ENCODE measurements around the gene CYSTM1.
A peak's percentile ranks its signal among the peaks of the same experiment; 100 is the strongest.
"Not testable (repeated sequence)": the region's sequence is repeated elsewhere in the genome, so short reads cannot be mapped to it uniquely, and the experiment has no call there.

The CYSTM1 gene

DNA sequence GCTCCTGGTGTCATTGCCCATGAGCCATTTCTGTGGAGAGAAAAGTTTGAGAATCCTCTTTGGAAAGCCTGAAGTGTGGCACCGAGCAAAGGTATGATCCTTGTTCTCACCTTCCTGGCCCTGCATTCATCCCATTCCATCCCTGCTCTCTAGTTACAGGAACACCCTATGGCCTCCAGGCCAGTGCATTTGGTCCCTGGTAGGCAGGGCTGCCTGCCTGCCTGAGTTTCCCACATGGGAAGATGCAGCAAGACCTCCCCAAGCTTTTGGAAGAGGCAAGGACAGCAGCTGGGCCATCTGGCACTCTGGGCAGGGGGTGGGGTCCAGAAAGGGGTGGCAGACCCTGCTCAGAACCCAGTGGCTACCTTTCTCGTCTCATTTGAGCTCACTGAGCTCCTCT, 24.8 kb upstream of the CYSTM1 start:
- DNase-seq (ENCODE audit: low read depth): no peak

GRCh38 chr5:140151144-140152021, 23.6 kb upstream of the CYSTM1 start:
- DNase-seq (ENCODE audit: low read depth): no peak

DNA sequence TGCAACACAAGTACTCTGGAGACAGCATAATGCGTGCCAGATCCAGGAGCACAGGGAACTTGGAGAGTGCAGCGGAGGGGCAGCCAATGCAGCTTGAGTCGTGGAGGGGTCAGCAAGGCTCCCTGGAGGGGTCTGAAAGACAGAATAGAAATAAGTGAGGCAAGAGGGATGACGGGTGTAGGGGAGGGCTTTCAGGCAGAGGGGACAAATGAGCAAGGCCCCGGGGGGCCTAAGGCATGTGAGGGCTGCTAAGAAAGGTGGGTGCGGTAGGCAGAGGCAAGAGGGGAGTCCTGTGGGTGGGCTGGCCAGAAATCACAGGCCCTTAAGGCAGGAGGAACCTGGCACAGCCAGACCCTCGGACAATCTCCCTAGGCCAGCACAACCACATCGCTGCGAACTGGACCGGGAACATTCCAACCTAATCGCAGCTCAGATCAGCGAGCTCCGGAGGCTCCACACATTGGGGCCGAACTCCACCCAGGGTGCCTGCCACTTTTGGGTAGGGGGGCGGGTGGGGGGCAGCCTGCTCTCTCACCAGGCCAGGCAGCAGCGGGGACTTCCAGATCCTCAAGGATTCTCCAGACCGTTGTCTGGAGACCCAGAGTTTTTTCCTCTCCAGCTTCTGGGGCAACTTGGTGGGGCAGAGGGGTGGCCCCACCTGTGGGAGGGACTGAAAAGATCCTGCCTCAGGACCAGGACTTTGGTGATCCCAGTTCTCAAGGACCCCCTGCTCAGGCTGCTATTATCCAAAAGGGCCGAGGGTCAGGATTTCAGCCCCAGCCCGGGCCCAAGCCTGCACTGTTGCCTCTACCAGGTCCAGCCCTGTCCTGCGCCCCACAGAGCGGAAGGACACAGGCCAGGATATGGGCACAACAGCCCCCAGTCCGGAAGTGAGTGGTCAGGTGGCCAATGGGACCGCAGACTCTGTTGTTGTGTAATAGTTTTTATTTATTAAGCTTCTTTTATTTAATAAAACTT, 22.7 kb upstream of the CYSTM1 start:
- no peak for DNase-seq (ENCODE audit: low read depth)

GRCh38 chr5:140153255-140153654, 21.7 kb upstream of the CYSTM1 start:
- no peak for DNase-seq (ENCODE audit: low read depth)

GRCh38 chr5:140153905-140154304, 21.1 kb upstream of the CYSTM1 start:
- DNase-seq (ENCODE audit: low read depth): no peak

DNA sequence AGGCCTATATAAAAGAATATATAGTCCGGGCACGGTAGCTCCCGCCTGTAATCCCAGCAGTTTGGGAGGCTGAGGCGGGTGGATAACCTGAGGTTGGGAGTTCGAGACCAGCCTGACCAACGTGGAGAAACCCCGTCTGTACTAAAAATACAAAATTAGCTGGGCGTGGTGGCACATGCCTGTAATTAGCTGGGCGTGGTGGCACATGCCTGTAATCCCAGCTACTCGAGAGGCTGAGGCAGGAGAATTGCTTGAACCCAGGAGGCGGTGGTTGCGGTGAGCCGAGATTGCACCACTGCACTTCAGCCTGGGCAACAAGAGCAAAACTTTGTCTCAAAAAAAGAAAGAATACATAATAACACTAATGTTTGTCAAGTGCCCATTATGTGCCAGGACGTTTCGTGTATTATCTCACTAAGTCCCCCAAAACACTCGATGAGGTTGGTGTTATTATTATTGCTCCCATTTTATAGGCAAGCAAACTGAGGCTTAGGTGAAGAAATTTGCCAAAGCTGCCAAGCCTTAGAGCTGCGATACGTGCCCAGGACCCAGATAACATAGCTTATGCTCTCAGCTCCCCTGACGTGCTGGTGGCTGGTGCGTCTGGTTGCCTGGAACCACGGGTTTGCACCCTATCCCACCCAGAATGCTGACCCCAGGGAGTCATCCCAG, 20.1 kb upstream of the CYSTM1 start:
- DNase-seq (ENCODE audit: low read depth): not testable (repeated sequence)

DNA sequence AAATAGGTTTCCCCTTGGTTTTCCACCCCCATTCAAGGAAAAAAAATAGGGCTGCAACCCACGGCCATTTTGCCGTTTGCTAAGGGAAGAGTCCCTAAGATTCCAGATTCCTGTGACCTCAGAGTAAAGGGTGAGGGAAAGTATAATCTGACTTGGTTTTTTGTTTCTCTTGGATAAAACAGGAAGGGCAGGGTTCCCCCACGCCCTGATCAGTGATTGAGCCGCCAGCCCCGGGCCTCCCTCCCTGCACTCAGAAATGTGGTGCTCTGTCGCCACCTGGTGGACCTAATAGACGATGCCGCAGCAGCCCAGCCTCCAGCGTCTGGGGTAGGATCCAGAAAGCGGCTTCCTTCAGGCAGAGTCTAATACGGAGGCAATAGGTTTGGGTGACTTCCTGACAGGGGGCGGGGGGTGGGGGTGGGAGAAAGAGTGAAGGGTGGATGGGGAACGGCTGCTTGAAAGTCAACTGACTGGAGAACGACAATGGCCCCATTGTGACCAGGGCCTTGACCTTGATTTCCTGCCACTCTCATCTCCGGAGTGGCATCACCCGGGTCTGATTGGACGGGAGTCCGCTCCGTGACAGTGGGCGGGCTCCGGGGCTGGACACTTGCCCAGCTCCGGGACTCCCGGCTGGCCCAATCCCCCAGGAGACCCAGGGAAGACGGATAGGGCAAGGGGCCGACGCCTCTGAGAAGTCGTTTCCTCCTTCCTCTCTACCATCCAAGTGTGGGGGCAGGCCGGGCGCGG, 17.8 kb upstream of the CYSTM1 start:
- peak; percentile 19 for DNase-seq (ENCODE audit: low read depth)

DNA sequence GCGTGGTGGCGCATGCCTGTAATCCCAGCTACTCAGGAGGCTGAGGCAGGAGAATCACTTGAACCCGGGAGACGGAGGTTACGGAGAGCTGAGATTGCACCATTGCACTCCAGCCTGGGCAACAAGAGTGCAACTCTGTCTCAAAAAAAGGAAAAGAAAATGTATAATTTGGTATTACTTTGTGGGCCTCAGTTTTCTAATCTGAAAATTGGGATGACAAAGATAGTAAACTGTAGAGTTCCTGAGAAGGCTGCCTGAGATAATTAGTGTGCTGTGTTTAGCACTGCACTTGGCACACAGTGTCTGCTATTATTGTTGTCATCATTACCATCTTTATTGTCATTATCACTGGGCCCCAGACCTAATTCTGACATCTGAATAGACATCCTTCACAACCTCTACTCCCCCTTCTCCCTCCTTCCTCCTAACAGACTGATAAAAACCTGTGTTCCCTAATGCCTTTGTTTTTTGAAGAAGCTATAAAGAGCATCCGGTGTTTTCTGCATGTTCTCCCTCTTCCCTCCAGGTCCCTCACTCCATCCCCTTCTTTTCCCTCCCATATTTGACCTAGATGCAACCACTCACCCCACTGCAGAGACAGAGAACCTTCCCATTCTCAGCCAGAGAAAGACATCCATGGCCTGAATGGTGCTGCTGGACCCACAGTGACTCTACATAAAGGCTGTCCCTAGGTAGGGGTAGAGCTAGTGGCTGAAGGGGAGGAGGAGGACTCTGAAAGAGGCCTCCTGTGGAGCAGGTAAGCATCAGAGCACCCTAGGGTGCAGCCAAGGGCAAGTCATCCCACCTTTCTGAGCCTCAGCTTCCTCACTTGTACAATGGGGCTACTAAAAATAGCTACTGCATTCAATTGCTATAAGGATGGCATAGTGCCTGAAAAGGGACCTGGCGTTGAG, 15.7 kb upstream of the CYSTM1 start:
- DNase-seq (ENCODE audit: low read depth): no peak

DNA sequence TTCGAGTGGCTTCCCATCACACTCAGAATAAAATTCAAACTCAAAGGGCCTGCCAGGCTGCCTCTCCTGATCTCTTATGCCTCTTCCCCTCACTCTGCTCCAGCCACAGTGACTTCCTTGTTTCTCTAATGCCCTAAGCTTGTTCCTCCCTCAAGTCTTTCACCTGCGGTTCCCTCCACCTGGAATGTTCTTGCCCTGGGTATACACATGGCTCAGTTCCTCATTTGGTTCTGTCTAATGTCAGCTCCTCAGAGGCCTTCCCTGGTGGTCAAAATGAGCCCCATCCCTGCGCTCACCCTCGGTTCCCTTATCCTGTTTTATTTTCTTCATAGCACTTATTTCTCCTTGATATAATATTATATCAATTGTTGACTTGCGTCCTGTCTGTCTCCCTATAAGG, 12.7 kb upstream of the CYSTM1 start:
- DNase-seq (ENCODE audit: low read depth): no peak

- DNase-seq (ENCODE audit: low read depth): no peak
Measured at GRCh38 chr5:140162781-140163180, 12.2 kb upstream of the CYSTM1 start.

- DNase-seq (ENCODE audit: low read depth): no peak
Measured at GRCh38 chr5:140165101-140165922, 9.7 kb upstream of the CYSTM1 start.

GRCh38 chr5:140165923-140166270, 9.1 kb upstream of the CYSTM1 start:
- DNase-seq (ENCODE audit: low read depth): no peak

DNA sequence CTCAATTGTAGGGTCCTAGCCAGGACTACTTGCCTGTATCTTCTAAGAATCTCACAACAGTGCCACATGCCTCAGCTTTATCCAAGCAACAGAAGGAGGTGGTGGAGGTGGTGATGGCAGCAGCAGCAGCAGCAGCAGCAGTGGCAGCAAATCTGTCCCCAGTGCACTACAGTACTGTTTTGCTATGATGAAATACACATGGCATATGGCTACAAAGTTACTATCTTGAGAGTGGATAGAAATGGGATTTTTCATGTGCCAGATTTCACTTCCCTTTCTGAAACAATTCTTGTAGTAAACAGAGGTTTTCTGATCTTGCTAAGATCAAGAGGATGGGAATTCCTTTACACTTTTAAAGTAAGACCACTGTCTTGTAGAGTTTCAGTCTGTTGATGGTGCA, 8.1 kb upstream of the CYSTM1 start:
- no peak for DNase-seq (ENCODE audit: low read depth)

DNA sequence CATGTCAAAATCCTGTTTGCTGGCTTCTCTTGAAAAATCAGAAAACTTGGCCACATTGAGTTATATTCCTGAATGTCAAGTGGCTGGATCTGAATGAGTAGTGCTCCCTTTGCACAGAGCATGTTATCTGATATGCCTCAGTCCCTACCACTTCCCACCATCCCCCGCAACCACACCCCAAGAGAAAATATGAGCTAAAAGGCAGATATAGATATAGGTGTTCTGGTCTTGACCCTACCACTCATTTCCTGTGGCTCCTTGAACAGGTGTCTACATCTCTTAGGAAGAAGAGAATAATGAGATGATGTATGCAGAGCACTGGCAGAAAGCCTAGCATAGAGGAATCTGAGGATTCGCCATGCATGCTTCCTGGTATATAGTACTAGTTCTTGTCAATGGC, 6.6 kb upstream of the CYSTM1 start:
- DNase-seq (ENCODE audit: low read depth): no peak

GRCh38 chr5:140169410-140169809, 5.6 kb upstream of the CYSTM1 start:
- no peak for DNase-seq (ENCODE audit: low read depth)

DNA sequence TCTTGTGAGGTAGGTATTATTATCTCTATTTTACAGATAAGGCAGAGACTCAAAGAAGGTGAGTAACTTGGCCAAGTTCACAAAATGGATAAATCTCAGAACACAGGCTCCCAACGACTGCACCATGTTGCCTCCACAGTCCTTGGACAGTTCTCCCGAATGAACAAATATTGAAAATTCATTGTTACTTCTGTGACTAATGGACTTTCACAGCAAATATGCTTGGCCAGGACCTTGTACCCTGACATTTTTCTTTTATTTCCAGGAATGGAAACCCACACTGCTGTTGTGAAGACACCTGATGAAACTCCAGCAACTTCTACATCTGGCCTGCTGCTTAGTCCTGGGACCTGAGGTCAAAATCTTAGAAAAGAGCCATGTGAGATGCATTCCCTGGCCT, 2.5 kb upstream of the CYSTM1 start:
- no peak for DNase-seq (ENCODE audit: low read depth)

GRCh38 chr5:140174014-140174413, 974 bp upstream of the CYSTM1 start:
- DNase-seq (ENCODE audit: low read depth): no peak

DNA sequence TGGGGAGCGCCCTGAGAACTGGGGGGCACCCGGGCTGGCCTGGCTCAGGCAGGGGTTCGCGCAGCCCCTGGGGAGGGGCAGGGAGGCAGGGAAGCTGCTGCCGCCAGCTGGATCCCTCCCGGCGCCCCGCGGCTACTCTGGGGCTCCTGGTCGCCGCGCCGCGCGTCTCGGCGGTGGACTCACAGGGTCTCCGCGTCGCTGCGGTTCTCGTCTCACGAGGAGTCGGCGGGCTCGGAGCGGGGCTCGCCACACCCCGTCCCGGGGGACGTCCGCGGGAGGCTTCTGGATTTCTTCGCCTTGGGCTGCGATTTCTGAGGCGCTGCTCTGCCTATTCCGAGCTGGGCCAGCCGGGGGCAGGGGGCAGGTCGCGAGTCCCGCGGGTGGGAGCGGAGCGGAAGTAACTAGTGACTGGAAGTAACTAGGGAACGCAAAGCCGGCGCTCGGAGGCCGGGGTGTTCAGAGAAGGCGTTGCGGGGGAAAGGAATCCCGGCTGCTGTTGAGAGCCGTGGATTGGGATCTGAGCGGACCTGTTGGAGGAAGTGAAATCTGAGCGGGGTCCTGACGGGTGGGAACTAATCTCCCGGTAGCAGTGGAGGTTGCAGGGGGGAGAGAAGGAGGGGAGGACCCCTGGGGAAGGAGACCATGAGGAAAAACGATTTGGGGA, 511 bp downstream of the CYSTM1 start:
- DNase-seq (ENCODE audit: low read depth): no peak

- no peak for DNase-seq (ENCODE audit: low read depth)
Measured at GRCh38 chr5:140176031-140176387, 1.0 kb downstream of the CYSTM1 start.
